ENCODE measurements around the gene P3H2. TPM values are rescaled to one million over a fixed set of nuclear protein-coding genes. Genes with fewer than 3 reads are reported as not detected.

P3H2 gene
- total RNA-seq (14.5 and 29.7 TPM in 2 replicates), polyA plus RNA-seq (14.5 and 17.1 TPM in 2 replicates)

GRCh38 chr3:190120269-190121060, at the start of gene P3H2:
Gene P3H2 (minus strand): TSS chr3:190120897. CDS start chr3:190120731, 166 bp downstream.
- H3K27me3 ChIP-seq, result no peaks in the 10 kb centered on the region
- peak; percentile 96 for DNase-seq (ENCODE audit: low spot score)
- 1% methylated on average over 82 of the region's 100 CpGs for WGBS (ENCODE audit: low lambda C conversion rate, missing lambda C conversion rate)
- peaks cover 36% of the 10 kb centered on the region for H3K79me2 ChIP-seq
- H3K4me3 ChIP-seq, result peak within 1 kb of the TSS; percentile 81
- H3K4me2 ChIP-seq, result peak within 1 kb of the TSS; percentile 87
- H3K4me1 ChIP-seq (ENCODE audit: insufficient read depth), result peaks cover 28% of the 10 kb centered on the region
- no peaks in the 10 kb centered on the region for H3K36me3 ChIP-seq (replicated peaks; ENCODE audit: insufficient read depth, low read depth)
- peak within 1 kb of the TSS; percentile 69 for H2AFZ ChIP-seq
- H3K27ac ChIP-seq, result peak within 1 kb of the TSS; percentile 89
- peak; percentile 58 for TF ChIP-seq CTCF (IDR thresholded peaks at IDR 0.05; ENCODE audit: poor library complexity)
- TF ChIP-seq EZH2phosphoT487 (IDR thresholded peaks at IDR 0.05; ENCODE audit: low read depth, severe bottlenecking, unreplicated experiment), result no peak
- H3K9me2 ChIP-seq (replicated peaks; ENCODE audit: insufficient read depth), result no peaks in the 10 kb centered on the region
- no peaks in the 10 kb centered on the region for H3K9me3 ChIP-seq (ENCODE audit: low read depth)
- H4K20me1 ChIP-seq (ENCODE audit: insufficient read depth, poor library complexity, severe bottlenecking), result no peaks in the 10 kb centered on the region

- TF ChIP-seq EZH2phosphoT487 (IDR thresholded peaks at IDR 0.05; ENCODE audit: low read depth, severe bottlenecking, unreplicated experiment) (no peak), EZH2 (IDR thresholded peaks at IDR 0.05; ENCODE audit: borderline replicate concordance) (no peak), CTCF (IDR thresholded peaks at IDR 0.05; ENCODE audit: poor library complexity) (no peak)
- H3K4me2 ChIP-seq, result no peak overlapping the region
Observed at GRCh38 chr3:190169877-190170276, 49.2 kb upstream of the P3H2 start.

GRCh38 chr3:190169243-190169642, 48.5 kb upstream of the P3H2 start:
- H3K9me3 ChIP-seq (ENCODE audit: low read depth), result no peaks in the 10 kb centered on the region
- H2AFZ ChIP-seq, result no peak overlapping the region
- H3K4me3 ChIP-seq, result no peak overlapping the region
- H3K4me1 ChIP-seq (ENCODE audit: insufficient read depth), result no peaks in the 10 kb centered on the region
- H3K36me3 ChIP-seq (replicated peaks; ENCODE audit: insufficient read depth, low read depth), result no peaks in the 10 kb centered on the region
- WGBS (ENCODE audit: low lambda C conversion rate, missing lambda C conversion rate), result 61% methylated on average over 4 of the region's 4 CpGs
- DNase-seq (ENCODE audit: low spot score), result no peak
- TF ChIP-seq EZH2phosphoT487 (IDR thresholded peaks at IDR 0.05; ENCODE audit: low read depth, severe bottlenecking, unreplicated experiment) (no peak), EZH2 (IDR thresholded peaks at IDR 0.05; ENCODE audit: borderline replicate concordance) (no peak), CTCF (IDR thresholded peaks at IDR 0.05; ENCODE audit: poor library complexity) (no peak)
- no peaks in the 10 kb centered on the region for H3K9me2 ChIP-seq (replicated peaks; ENCODE audit: insufficient read depth)
- no peaks in the 10 kb centered on the region for H4K20me1 ChIP-seq (ENCODE audit: insufficient read depth, poor library complexity, severe bottlenecking)
- no peaks in the 10 kb centered on the region for H3K27me3 ChIP-seq
- H3K4me2 ChIP-seq, result no peak overlapping the region
- no peaks in the 10 kb centered on the region for H3K79me2 ChIP-seq
- no peak overlapping the region for H3K27ac ChIP-seq

More at GRCh38 chr3:190169877-190170276, 49.2 kb upstream of the P3H2 start:
- no peak overlapping the region for H3K4me3 ChIP-seq
- no peaks in the 10 kb centered on the region for H3K9me2 ChIP-seq (replicated peaks; ENCODE audit: insufficient read depth)
- H3K79me2 ChIP-seq, result no peaks in the 10 kb centered on the region
- no peak overlapping the region for H3K27ac ChIP-seq
- DNase-seq (ENCODE audit: low spot score), result no peak
- no peaks in the 10 kb centered on the region for H3K4me1 ChIP-seq (ENCODE audit: insufficient read depth)
- H3K36me3 ChIP-seq (replicated peaks; ENCODE audit: insufficient read depth, low read depth), result no peaks in the 10 kb centered on the region
- H4K20me1 ChIP-seq (ENCODE audit: insufficient read depth, poor library complexity, severe bottlenecking), result no peaks in the 10 kb centered on the region
- no peaks in the 10 kb centered on the region for H3K27me3 ChIP-seq
- no peak overlapping the region for H2AFZ ChIP-seq
- WGBS (ENCODE audit: low lambda C conversion rate, missing lambda C conversion rate), result 92% methylated on average over 2 of the region's 2 CpGs
- no peaks in the 10 kb centered on the region for H3K9me3 ChIP-seq (ENCODE audit: low read depth)

All from hepatocyte (in vitro differentiated cells).